Mucosa of rectum (tissue), 2 donors: ENCODE results near the gene METTL18.
A peak's percentile ranks its signal among the peaks of the same experiment; 100 is the strongest.

Experiments used
- H3K27ac ChIP-seq, 2 donors: one replicate each; pipeline ENCODE4 v1.7.0; 2013; ENCODE audit warnings: inconsistent platforms in 2 of 2, low read depth in 2 of 2, low read length in 2 of 2
- H3K27me3 ChIP-seq, 2 donors: one replicate each; pipeline ENCODE4 v1.7.0; 2013; ENCODE audit warnings: low read length in 2 of 2; ENCODE audit not compliant: control insufficient read depth in 2 of 2, insufficient read depth in 2 of 2
- H3K36me3 ChIP-seq, 2 donors: one replicate each; pipeline ENCODE4 v1.7.0; 2013; ENCODE audit warnings: low read length in 2 of 2; ENCODE audit not compliant: control insufficient read depth in 2 of 2, insufficient read depth in 2 of 2
- H3K4me1 ChIP-seq, 2 donors: one replicate each; pipeline ENCODE4 v1.7.0; 2013; ENCODE audit warnings: low read length in 2 of 2, mild to moderate bottlenecking in 1 of 2; ENCODE audit not compliant: control insufficient read depth in 2 of 2, insufficient read depth in 2 of 2
- H3K4me3 ChIP-seq, 2 donors: one replicate each; pipeline ENCODE4 v1.7.0; 2013; ENCODE audit warnings: low read length in 2 of 2
- H3K9ac ChIP-seq, 2 donors: one replicate each; pipeline ENCODE4 v1.7.0; 2013; ENCODE audit warnings: low read length in 2 of 2, low read depth in 1 of 2, mild to moderate bottlenecking in 1 of 2
- H3K9me3 ChIP-seq, 2 donors: one replicate each; pipeline ENCODE4 v1.7.0; 2013; ENCODE audit warnings: low read length in 2 of 2; ENCODE audit not compliant: control insufficient read depth in 2 of 2
- donor health status: healthy.
- donor health status: Normal muscosa, but diverticular disease.

The METTL18 gene

DNA sequence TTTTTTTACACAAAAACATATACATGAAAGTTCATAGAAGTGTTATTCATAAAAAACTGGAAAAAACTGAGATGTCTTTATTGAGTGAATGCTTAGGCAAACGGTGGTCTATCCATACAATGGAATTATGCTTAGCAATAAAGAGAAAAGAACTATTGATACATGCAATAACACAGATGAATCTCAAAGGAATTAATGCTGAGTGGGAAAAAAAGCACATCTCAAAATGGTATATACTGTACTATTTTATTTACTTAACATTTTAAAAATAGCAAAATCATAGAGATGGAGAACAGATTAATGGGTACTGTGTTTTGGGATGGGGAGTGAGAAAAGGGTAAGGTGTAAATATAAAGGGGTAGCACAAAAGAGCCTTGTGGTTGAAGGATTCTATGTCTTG is 29.8 kb downstream of the METTL18 start:
- H3K27ac ChIP-seq, result no peak overlapping the region
- H3K4me1 ChIP-seq, result peaks cover 2 to 19% of the 10 kb centered on the region in 2 donors
- H3K4me3 ChIP-seq, result no peak overlapping the region
- H3K9me3 ChIP-seq, result no peaks in the 10 kb centered on the region
- no peak overlapping the region for H3K9ac ChIP-seq
- no peaks in the 10 kb centered on the region for H3K36me3 ChIP-seq
- H3K27me3 ChIP-seq, result no peaks in the 10 kb centered on the region

DNA sequence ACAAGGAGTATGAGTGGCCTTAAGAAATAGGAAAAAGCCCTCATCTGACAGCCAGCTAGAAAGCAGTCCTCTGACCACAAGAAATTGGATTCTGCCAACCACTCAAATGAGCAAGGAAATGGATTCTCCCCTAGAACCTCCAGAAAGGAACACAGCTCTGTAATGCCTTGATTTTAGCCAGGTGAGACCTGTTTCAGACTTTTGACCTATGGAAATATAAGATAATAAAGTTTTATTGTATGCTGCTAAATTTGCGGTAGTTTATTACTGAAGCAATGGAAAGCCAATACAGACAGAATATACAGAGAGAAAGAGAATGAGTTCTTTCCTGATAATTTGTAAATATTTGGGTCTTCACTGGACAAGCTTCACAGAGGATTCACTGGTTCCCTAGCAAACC is 32.0 kb downstream of the METTL18 start:
- Histone ChIP-seq H3K4me1 (peaks cover 2 to 19% of the 10 kb centered on the region in 2 donors), H3K9ac (no peak overlapping the region), H3K36me3 (no peaks in the 10 kb centered on the region), H3K9me3 (peaks cover 0 to 3% of the 10 kb centered on the region in 2 donors), H3K4me3 (peak overlapping the region in 1 of 2 donors; percentile 26), H3K27me3 (no peaks in the 10 kb centered on the region), H3K27ac (peak overlapping the region; percentile 32 to 44)

DNA sequence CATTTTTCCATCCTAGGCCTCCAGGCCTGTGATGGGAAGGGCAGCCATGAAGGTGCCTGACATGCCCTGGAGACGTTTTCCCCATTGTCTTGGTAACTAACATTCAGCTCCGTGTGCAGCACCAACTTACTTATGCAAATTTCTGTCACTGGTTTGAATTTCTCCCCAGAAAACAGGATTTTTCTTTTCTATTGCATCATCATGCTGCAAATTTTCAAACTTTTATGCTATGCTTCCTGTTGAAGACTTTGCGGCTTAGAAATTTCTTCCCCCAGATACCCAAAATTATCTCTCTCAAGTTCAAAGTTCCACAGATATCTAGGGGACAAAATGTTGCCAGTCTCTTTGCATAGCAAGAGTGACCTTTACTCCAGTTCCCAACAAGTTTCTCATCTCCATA is 35.7 kb downstream of the METTL18 start:
- H3K27me3 ChIP-seq, result no peaks in the 10 kb centered on the region
- H3K4me3 ChIP-seq, result no peak overlapping the region
- no peaks in the 10 kb centered on the region for H3K36me3 ChIP-seq
- peaks cover 0 to 3% of the 10 kb centered on the region in 2 donors for H3K9me3 ChIP-seq
- H3K27ac ChIP-seq, result no peak overlapping the region
- no peak overlapping the region for H3K9ac ChIP-seq
- peaks cover 2 to 17% of the 10 kb centered on the region in 2 donors for H3K4me1 ChIP-seq

DNA sequence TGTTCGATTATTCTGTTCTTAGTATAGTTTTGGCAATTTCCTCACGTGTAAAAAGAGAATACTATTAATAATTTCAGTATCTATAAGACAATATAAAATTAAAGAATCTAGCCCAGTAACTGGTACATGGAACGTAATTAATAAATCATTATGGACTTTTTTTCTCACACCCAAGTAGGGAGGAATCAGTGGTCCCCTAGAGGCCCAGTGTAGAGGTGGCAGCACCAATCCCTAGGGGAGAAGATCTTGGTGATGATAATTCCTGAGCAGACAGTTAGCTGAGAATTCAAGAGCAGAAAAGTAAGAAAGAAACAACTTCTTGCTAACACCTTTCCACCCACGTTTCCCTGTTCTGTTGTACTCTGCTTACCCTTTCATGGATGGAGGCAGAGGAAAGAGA is 41.2 kb downstream of the METTL18 start:
- no peaks in the 10 kb centered on the region for H3K4me1 ChIP-seq
- H3K36me3 ChIP-seq, result no peaks in the 10 kb centered on the region
- no peak overlapping the region for H3K4me3 ChIP-seq
- H3K9ac ChIP-seq, result no peak overlapping the region
- H3K9me3 ChIP-seq, result no peaks in the 10 kb centered on the region
- no peak overlapping the region for H3K27ac ChIP-seq
- H3K27me3 ChIP-seq, result no peaks in the 10 kb centered on the region

DNA sequence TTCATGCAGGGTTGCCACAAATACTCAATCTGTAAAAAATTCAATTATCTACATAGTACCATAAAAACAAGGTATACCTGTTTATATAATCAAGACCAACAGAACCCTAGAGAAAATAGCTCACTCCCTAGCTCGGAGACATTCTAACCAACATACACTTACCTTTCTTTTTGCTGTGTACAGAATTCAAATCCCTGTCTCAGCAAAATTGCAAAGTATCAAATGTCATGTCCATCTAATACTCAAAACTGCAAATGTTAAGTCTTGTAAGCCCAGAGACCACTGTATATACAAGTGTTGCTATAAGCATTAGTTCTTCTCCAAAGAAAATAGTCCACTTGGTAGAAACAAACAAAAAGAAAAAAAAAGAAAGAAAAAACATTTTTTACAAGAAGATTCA is 44.7 kb downstream of the METTL18 start:
- Histone ChIP-seq H3K9ac (no peak overlapping the region), H3K36me3 (no peaks in the 10 kb centered on the region), H3K4me1 (no peaks in the 10 kb centered on the region), H3K4me3 (no peak overlapping the region), H3K9me3 (no peaks in the 10 kb centered on the region), H3K27me3 (no peaks in the 10 kb centered on the region), H3K27ac (no peak overlapping the region)

DNA sequence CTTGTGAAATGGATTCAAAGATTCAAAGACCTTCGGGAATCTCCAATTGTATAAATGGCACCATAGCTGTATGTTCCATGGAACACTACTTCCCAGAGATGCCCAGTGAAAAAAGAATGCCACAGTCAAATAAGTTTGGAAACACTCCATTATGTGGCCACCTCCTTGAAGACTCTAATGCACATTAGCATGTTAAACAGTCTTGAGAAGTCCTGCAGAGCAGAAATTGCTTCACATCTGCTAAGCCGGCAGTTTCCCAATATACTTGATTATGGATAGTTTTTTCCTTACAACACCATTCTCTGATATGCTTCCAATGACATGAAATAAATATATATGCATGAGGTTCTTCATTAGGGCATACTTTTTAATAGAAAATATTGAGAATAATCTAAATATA is 48.2 kb downstream of the METTL18 start:
- no peaks in the 10 kb centered on the region for H3K9me3 ChIP-seq

DNA sequence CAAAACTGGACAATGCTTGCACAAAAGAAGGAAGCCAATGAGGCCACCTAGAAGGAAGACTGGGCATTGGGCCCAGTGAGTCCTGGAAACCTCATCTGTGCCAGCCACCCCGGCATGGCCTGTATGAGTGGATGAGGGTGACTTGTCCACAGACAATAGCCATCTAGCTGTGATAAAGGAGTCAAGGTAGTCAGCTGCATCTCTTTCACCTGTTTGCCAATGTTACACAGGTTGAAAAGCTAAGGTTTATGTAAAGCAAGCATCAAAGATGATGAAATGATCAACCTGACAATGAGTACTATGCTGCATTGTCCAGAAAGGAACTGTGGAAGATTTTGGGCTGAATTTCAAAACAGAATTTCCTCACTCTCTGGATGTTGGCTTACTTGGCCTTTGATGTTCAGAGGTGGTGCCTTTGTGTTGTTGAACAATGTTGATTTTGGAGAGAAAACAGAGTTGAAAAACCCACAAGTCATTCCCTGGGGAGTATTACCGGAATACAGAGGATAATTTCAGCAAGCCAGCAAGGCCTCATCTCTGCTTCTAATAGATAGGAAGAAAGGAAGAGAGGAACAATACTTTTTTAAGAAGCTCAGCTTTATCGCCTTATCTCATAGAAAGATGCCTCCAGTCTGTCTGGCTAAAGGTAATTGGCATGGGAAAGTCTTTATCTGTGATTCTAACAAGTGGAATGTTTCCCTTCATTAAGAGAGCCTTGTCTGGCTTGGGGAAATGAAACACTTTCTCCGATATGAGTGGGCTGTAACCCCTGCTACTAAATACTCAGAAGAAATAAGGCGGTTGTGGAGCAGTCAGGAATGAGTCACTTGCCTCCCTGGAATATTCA is 49.5 kb downstream of the METTL18 start:
- no peak overlapping the region for H3K4me3 ChIP-seq
- no peak overlapping the region for H3K27ac ChIP-seq
- no peaks in the 10 kb centered on the region for H3K9me3 ChIP-seq
- H3K9ac ChIP-seq, result no peak overlapping the region
- H3K27me3 ChIP-seq, result no peaks in the 10 kb centered on the region
- H3K4me1 ChIP-seq, result no peaks in the 10 kb centered on the region
- no peaks in the 10 kb centered on the region for H3K36me3 ChIP-seq

More for the DNA sequence above, 48.2 kb downstream of the METTL18 start:
- Histone ChIP-seq H3K4me3 (no peak overlapping the region), H3K27ac (no peak overlapping the region), H3K4me1 (no peaks in the 10 kb centered on the region), H3K27me3 (no peaks in the 10 kb centered on the region), H3K36me3 (no peaks in the 10 kb centered on the region), H3K9ac (no peak overlapping the region)
